ENCODE results near the gene RAB11A. TPM values are rescaled to one million over a fixed set of nuclear protein-coding genes. Genes with fewer than 3 reads are reported as not detected.
"Not testable (repeated sequence)": the region's sequence is repeated elsewhere in the genome, so short reads cannot be mapped to it uniquely, and the experiment has no call there.

Gene RAB11A
- total RNA-seq, 1 donor: 51.0 TPM

DNA sequence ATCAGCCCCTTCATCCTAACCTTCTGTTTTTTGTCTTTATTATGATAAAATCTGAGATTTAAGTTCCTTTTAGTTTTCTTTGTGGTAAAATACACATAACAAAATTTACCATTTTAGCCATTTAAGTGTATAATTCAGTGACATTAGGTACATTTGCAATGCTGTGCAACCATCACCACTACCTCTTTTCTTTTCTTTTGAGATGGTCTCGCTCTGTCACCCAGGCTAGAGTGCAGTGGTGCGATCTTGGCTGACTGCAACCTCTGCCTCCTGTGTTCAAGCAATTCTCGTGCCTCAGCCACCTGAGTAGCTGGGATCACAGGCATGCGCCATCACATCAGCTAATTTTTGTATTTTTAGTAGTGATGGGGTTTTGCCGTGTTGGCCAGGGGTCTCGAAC is 6.2 kb upstream of the RAB11A start:
- no peak for DNase-seq (ENCODE audit: low read depth)
- TF ChIP-seq, protein P1, sequence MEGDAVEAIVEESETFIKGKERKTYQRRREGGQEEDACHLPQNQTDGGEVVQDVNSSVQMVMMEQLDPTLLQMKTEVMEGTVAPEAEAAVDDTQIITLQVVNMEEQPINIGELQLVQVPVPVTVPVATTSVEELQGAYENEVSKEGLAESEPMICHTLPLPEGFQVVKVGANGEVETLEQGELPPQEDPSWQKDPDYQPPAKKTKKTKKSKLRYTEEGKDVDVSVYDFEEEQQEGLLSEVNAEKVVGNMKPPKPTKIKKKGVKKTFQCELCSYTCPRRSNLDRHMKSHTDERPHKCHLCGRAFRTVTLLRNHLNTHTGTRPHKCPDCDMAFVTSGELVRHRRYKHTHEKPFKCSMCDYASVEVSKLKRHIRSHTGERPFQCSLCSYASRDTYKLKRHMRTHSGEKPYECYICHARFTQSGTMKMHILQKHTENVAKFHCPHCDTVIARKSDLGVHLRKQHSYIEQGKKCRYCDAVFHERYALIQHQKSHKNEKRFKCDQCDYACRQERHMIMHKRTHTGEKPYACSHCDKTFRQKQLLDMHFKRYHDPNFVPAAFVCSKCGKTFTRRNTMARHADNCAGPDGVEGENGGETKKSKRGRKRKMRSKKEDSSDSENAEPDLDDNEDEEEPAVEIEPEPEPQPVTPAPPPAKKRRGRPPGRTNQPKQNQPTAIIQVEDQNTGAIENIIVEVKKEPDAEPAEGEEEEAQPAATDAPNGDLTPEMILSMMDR (IDR thresholded peaks at IDR 0.05; ENCODE audit: insufficient read depth, low read depth, low read length): no peak
- no peak overlapping the region for H3K4me3 ChIP-seq (ENCODE audit: low read depth, low read length)

DNA sequence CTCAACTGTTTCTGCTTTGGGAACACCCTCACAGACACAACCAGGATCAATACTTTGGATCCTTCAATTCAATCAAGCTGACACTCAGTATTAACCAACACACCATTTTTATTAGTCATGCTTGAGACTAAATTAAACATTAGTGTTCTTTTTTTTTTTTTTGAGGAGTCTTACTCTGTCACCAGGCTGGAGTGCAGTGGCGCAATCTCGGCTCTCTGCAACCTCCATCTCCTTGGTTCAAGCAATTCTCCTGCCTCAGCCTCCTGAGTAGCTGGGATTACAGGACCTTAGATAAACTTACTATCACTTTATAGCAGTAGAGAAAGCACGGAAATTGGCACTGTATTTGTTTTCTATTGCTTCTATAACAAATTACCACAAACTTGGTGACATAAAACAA is 2.0 kb upstream of the RAB11A start:
- H3K4me3 ChIP-seq (ENCODE audit: low read depth, low read length): no peak overlapping the region
- TF ChIP-seq, protein P1 (IDR thresholded peaks at IDR 0.05; ENCODE audit: insufficient read depth, low read depth, low read length): no peak
- DNase-seq (ENCODE audit: low read depth): no peak

DNA sequence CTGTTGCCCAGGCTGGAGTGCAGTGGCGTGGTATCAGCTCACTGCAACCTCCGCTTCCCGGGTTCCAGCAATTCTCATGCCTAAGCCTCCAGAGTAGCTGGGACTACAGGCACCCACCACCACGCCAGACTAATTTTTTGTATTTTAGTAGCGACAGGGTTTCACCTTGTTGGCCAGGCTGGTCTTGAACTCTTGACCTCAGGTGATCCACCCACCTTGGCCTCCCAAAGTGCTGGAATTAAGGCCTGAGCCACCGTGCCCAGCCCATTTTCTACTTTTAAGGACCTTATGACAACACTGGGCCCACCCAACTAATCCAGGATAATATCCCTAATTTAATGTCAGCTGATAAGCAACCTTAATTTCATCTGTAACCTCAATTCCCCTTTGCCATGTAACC is 1.4 kb upstream of the RAB11A start:
- not testable (repeated sequence) for H3K4me3 ChIP-seq (ENCODE audit: low read depth, low read length); DNase-seq (ENCODE audit: low read depth)

DNA sequence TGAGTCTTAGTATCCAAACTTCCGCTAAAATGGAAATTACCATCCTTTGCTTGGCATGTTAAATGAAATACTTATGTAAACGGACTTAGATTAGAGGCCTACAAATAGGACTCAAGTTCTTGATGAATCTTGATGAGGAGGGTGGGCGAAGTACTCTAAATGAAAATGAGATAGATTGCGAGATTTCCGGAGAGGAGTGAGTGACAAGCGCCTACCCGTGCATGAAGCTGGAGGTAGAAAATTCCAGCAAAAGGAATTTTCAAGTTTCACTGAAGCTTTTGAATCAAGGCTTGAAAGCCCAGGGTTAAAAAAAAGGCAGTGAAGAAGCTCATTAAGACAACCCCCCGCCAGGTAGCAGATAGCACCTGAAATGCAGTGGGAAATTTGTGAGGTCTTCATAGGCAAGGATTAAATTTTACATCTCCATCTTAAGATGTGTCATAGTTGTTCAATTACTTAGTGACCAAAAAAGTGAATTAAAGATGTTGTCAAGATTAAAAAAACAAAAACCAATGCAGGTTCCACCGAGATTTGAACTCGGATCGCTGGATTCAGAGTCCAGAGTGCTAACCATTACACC is 655 bp upstream of the RAB11A start:
- TF ChIP-seq, protein P1 (IDR thresholded peaks at IDR 0.05; ENCODE audit: insufficient read depth, low read depth, low read length): no peak
- DNase-seq (ENCODE audit: low read depth): no peak

DNA sequence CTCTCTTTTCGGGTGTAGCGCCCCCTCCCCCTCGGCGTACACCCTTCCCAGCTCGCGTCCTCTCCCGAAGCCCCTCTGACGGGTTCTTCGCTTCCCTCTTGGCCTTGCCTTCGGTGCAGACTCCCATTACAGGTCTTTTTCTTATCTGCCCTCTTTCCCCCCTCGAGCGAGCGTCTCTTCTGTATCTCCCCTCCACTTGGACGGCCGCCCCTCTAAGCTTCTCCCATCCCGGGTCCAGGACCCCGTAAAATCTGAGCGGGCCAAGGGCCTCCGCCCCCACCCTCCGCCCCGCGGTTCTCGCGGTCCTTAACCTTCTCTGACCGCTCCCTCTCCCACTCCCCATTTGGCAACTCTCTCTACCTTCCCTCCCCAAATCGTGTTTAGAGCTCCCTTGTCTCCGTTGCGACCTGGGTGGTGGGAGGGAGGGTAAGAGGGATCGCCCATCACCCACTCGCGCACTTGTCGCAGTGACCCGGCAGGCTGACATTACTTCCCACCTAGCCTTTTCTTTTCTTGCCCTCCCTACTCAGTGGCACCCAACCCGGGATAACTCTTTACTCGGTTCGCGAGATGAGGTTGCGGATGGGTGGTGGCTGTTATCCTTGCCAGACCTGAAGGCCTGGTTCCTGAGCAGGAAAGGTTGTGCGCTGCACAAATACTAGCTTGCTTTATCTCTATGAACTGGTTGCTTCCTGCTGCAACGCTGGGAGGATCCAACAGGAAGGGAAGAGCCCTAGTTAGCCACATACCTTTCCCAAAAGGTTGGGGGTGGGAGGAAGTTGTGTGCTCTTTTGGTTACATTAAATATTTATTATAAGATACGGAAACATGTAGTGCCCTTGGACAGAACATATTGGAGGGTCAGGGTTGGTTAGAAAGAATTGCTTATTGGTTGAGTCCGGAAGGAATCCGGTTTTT is 922 bp downstream of the RAB11A start:
- TF ChIP-seq, protein P1 (IDR thresholded peaks at IDR 0.05; ENCODE audit: insufficient read depth, low read depth, low read length): no peak
- DNase-seq (ENCODE audit: low read depth): peak; percentile 39
- H3K4me3 ChIP-seq (ENCODE audit: low read depth, low read length): peak overlapping the region; percentile 92

More for the DNA sequence above, 655 bp upstream of the RAB11A start:
- H3K4me3 ChIP-seq (ENCODE audit: low read depth, low read length): peak overlapping the region; percentile 92

DNA sequence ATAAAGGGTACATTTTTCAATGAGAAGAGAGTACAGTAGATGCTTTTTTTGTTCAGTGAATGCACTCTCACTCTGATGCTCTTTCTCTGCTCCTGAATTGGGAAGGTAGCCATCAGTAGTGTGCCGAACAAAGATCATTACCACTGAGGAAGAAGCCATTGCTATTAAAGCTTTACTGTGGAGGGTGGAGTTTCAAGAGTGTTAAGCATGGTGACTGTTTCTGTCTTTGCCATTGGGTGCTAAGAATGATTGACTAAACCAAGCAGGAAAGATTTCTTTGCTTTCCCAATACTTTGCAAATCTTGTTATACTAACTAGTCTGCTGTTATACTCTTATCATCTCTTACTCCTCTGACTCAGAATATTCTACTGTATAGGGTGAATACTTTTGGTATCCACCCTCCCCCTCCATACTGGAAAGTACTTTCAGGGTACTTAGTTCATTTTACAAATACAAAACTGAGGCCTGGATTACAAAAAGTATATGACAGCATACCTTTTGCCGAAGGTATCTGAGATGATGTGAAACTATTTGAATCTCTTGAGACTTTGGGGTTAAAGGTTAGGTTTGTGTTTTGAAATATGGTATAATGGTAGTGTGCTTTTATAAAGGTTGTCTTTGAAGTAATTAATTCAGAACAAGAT is 1.7 kb downstream of the RAB11A start:
- H3K4me3 ChIP-seq (ENCODE audit: low read depth, low read length): peak overlapping the region; percentile 92
- TF ChIP-seq, protein P1 (IDR thresholded peaks at IDR 0.05; ENCODE audit: insufficient read depth, low read depth, low read length): no peak
- peak; percentile 85 for DNase-seq (ENCODE audit: low read depth)

DNA sequence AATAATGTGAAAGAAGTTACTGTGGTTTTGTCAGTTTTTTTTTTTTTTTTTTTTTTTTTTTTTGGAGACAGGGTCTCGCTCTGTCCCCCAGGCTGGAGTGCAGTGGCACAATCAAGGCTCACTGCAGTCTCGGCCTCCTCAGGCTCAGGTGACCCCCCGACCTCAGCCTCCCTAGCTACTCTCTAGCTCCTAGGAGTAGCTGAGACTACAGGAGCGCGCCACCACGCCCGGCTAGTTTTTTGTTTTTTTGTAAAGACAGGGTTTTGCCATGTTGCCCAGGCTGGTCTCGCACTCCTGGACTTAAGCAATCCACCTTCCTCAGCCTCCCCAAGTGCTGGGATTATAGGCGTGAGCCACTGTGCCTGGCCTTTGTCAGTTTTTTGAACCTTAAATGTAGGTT is 2.6 kb downstream of the RAB11A start:
- not testable (repeated sequence) for DNase-seq (ENCODE audit: low read depth); H3K4me3 ChIP-seq (ENCODE audit: low read depth, low read length)

DNA sequence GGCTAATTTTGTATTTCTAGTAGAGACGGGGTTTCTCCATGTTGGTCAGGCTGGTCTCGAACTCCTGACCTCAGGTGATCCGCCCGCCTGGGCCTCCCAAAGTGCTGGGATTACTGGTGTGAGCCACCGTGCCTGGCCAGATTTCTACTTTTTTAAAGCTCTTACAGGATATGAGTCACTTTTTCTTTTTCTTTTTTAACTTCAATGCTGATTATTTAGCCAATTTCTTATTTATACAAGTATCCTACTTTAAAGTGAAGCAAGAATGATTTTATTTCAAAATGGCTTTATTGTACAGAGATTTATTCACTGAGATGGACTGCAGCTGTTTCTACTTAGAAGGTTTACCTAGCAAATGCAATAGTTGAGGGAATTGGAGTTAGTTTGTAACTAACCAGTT is 3.3 kb downstream of the RAB11A start:
- H3K4me3 ChIP-seq (ENCODE audit: low read depth, low read length): not testable (repeated sequence)
- DNase-seq (ENCODE audit: low read depth): peak; percentile 35

Data from fibroblast of villous mesenchyme (primary cell).